Suprapubic skin (tissue), 4 donors: Measurements from ENCODE around the gene EXTL1. TPM values are rescaled to one million over a fixed set of nuclear protein-coding genes. Genes with fewer than 3 reads are reported as not detected.

Experiments used
- DNase-seq, 2 donors: peaks; one replicate each; pipeline ENCODE4 v3.0.0-alpha.2; 2019; ENCODE audit warnings: low spot score in 2 of 2
- H3K27ac ChIP-seq: fragments of 200-600 bp; sonication (generic); one replicate; pipeline ENCODE4 v1.5.1; 2019
- H3K27me3 ChIP-seq: fragments of 200-600 bp; sonication (generic); one replicate; pipeline ENCODE4 v1.5.1; 2019
- H3K36me3 ChIP-seq: fragments of 200-600 bp; sonication (generic); one replicate; pipeline ENCODE4 v1.5.1; 2019
- H3K4me1 ChIP-seq: fragments of 200-600 bp; sonication (generic); one replicate; pipeline ENCODE4 v1.5.1; 2019
- H3K4me3 ChIP-seq: fragments of 200-600 bp; sonication (generic); one replicate; pipeline ENCODE4 v1.5.1; 2019; ENCODE audit warnings: mild to moderate bottlenecking
- H3K9me3 ChIP-seq: fragments of 200-600 bp; sonication (generic); one replicate; pipeline ENCODE4 v1.5.1; 2019
- CTCF ChIP-seq, 2 donors: fragments of 200-600 bp in 1 of 2; fragments of 450-650 bp in 1 of 2; sonication (generic) in 1 of 2; IDR thresholded peaks; one replicate each; pipeline ENCODE4 v1.5.1; 2016 to 2019; ENCODE audit warnings: antibody characterized with exemption in 2 of 2, mild to moderate bottlenecking in 1 of 2, moderate library complexity in 1 of 2
- EP300 ChIP-seq: sonication (generic); formaldehyde crosslinking; IDR thresholded peaks from one replicate; pipeline ENCODE4 v1.6.1; 2017; ENCODE audit warnings: antibody characterized with exemption
- POLR2A ChIP-seq, 2 donors: fragments of 450-650 bp; IDR thresholded peaks; one replicate each; pipeline ENCODE4 v1.6.1; 2017; ENCODE audit warnings: antibody characterized with exemption in 2 of 2, mild to moderate bottlenecking in 2 of 2, moderate library complexity in 2 of 2
- POLR2AphosphoS5 ChIP-seq, 3 donors: sonication (generic); formaldehyde crosslinking; IDR thresholded peaks; one replicate each; pipeline ENCODE4 v1.6.1; 2017; ENCODE audit warnings: antibody characterized with exemption in 3 of 3
- WGBS: methylation state at CpG from one replicate; pipeline ENCODE4 v1.1.5; 2018; 5-methylcytosine and 5-hydroxymethylcytosine counted together
- total RNA-seq, 4 donors: library from RNA; depleted of rRNA; stranded (reverse); fragments of >200 nt; gene quantifications; one replicate each; pipeline ENCODE4 v1.1.0, GENCODE V29; 2016

EXTL1 gene
- total RNA-seq, 4 donors from 2014 or later = 1.6 to 9.5 (median 4.2) TPM

- H3K27me3 ChIP-seq = peaks cover 46% of the 10 kb centered on the region
- H3K27ac ChIP-seq = no peak overlapping the region
- peaks cover 15% of the 10 kb centered on the region for H3K4me1 ChIP-seq
- no peaks in the 10 kb centered on the region for H3K36me3 ChIP-seq
- DNase-seq = no peak
- TF ChIP-seq EP300 (no peak), POLR2A (IDR thresholded peaks at IDR 0.05) (no peak), POLR2AphosphoS5 (IDR thresholded peaks at IDR 0.05) (no peak), CTCF (IDR thresholded peaks at IDR 0.05) (no peak)
- no peaks in the 10 kb centered on the region for H3K9me3 ChIP-seq
- 64% methylated on average over 6 of the region's 7 CpGs for WGBS
- H3K4me3 ChIP-seq = no peak overlapping the region
Observed at GRCh38 chr1:26041401-26041800, 19.8 kb downstream of the EXTL1 start.

- WGBS = 73% methylated on average over 4 of the region's 4 CpGs
- Histone ChIP-seq H3K9me3 (no peaks in the 10 kb centered on the region), H3K4me1 (peaks cover 19% of the 10 kb centered on the region), H3K4me3 (no peak overlapping the region), H3K27me3 (peaks cover 52% of the 10 kb centered on the region), H3K36me3 (no peaks in the 10 kb centered on the region), H3K27ac (no peak overlapping the region)
- no peak for DNase-seq
- TF ChIP-seq POLR2A (IDR thresholded peaks at IDR 0.05) = no peak
- TF ChIP-seq POLR2AphosphoS5 (IDR thresholded peaks at IDR 0.05) = no peak
- TF ChIP-seq CTCF (IDR thresholded peaks at IDR 0.05) = no peak
- no peak for TF ChIP-seq EP300
Observed at GRCh38 chr1:26041978-26042377, 20.4 kb downstream of the EXTL1 start.

- Histone ChIP-seq H3K9me3 (no peaks in the 10 kb centered on the region), H3K4me3 (no peak overlapping the region), H3K27ac (no peak overlapping the region), H3K36me3 (no peaks in the 10 kb centered on the region), H3K4me1 (peaks cover 20% of the 10 kb centered on the region), H3K27me3 (peaks cover 66% of the 10 kb centered on the region)
- 100% methylated on average over 2 of the region's 2 CpGs for WGBS
- no peak for DNase-seq
- TF ChIP-seq POLR2AphosphoS5 (IDR thresholded peaks at IDR 0.05) = no peak
- TF ChIP-seq POLR2A (IDR thresholded peaks at IDR 0.05) = no peak
- no peak for TF ChIP-seq EP300
- no peak for TF ChIP-seq CTCF (IDR thresholded peaks at IDR 0.05)
Observed at GRCh38 chr1:26043765-26044164, 22.2 kb downstream of the EXTL1 start.

DNA sequence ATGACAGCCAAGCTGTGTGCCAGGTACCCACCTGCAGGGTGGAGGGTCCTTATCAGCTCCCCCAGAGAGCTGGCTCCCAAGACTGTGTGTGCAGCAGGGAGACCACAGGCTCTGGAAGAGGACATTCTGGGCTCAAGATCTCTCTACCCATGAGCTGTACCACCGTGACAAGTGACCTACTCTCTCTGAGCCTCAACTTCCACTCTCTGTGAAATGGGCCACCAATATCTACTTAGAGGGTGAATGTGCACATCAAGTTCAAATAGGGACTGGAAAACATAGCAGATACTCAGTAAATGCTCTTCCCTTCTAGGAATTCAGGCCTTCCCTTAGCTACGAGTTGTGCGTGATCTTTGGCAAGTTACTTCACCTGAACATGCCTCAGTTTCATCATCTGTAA, 22.8 kb downstream of the EXTL1 start:
- Histone ChIP-seq H3K4me3 (no peak overlapping the region), H3K27ac (no peak overlapping the region), H3K4me1 (peaks cover 20% of the 10 kb centered on the region), H3K36me3 (no peaks in the 10 kb centered on the region), H3K9me3 (no peaks in the 10 kb centered on the region), H3K27me3 (peaks cover 68% of the 10 kb centered on the region)
- 90% methylated on average over 3 of the region's 3 CpGs for WGBS
- TF ChIP-seq CTCF (IDR thresholded peaks at IDR 0.05) (no peak), POLR2AphosphoS5 (IDR thresholded peaks at IDR 0.05) (no peak), POLR2A (IDR thresholded peaks at IDR 0.05) (no peak), EP300 (no peak)
- no peak for DNase-seq

GRCh38 chr1:26044971-26045721, 23.6 kb downstream of the EXTL1 start:
- H3K4me3 ChIP-seq = peak overlapping the region; percentile 45
- H3K4me1 ChIP-seq = peaks cover 20% of the 10 kb centered on the region
- H3K27ac ChIP-seq = no peak overlapping the region
- H3K9me3 ChIP-seq = no peaks in the 10 kb centered on the region
- TF ChIP-seq POLR2A (IDR thresholded peaks at IDR 0.05) (no peak), POLR2AphosphoS5 (IDR thresholded peaks at IDR 0.05) (no peak), EP300 (no peak), CTCF (IDR thresholded peaks at IDR 0.05) (no peak)
- no peak for DNase-seq
- 46% methylated on average over 18 of the region's 29 CpGs for WGBS
- H3K36me3 ChIP-seq = no peaks in the 10 kb centered on the region
- H3K27me3 ChIP-seq = peaks cover 75% of the 10 kb centered on the region
